HG03575 (cell line): Measurements from ENCODE around the gene VSTM2L.

Experiments used
- ATAC-seq: cut with Tn5 transposase; IDR thresholded peaks from one replicate; pipeline ENCODE4 v1.9.1; 2021; ENCODE audit not compliant: unreplicated experiment, insufficient number of reproducible peaks, low FRiP score; ENCODE audit errors: extremely low read depth

The VSTM2L gene

GRCh38 chr20:37932074-37932473 is 29.1 kb downstream of the VSTM2L start:
- ATAC-seq, result no peak

GRCh38 chr20:37932919-37933318 is 30.0 kb downstream of the VSTM2L start:
- ATAC-seq, result no peak

- ATAC-seq, result no peak
Observed at GRCh38 chr20:37933786-37934633, 31.1 kb downstream of the VSTM2L start.

DNA sequence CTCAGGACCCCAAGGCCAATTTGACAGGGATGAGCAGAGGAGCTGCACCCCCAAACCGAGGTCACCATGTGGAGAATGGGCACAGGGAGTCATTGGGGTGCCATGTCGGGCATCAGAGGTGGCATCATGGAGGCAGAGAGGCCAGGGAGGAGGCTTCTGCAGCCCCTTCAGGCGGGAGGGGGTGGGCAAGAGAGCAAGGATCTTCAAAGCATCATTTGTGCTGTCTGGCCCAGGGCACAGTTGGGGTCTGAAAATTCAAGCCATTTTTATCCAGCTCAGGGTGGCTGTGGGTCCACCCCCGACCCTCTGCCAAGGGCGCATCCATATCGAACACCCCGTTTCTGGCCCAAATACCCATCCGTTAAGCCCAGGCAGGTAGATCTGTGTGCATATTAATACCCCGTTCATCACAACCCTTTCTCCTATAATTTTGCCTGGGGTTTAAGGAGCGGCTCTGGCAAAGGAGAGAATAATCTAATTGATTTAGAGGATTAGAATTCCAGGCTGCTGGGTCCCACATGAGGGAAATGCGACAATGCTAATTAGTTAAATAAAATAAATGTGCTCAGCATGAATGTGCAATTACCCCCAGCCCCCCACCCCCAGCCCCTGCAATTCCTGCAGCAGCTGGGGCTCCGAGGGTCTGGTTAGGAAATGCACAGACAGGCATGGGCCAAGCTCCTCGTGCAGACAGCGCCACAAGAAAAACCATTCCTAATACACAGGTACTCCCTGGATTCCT is 31.9 kb downstream of the VSTM2L start:
- ATAC-seq, result no peak

GRCh38 chr20:37935435-37935834 is 32.5 kb downstream of the VSTM2L start:
- no peak for ATAC-seq

DNA sequence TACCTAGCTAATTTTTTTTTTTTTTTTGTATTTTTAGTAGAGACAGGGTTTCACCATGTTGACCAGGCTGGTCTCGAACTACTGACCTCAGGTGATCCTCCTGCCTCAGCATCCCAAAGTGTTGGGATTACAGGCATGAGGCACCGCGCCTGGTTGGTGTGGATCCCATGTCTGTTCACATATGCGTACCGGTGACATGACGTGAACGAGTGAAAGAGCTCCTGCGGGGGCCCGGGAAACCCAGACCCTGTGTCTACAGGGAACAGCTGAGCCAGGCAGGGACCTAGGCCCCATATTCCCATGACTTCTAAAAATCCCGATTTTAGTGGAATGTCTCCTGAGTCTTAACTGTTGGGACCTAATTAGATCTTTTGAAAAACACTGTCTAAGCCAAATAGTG is 33.1 kb downstream of the VSTM2L start:
- no peak for ATAC-seq

DNA sequence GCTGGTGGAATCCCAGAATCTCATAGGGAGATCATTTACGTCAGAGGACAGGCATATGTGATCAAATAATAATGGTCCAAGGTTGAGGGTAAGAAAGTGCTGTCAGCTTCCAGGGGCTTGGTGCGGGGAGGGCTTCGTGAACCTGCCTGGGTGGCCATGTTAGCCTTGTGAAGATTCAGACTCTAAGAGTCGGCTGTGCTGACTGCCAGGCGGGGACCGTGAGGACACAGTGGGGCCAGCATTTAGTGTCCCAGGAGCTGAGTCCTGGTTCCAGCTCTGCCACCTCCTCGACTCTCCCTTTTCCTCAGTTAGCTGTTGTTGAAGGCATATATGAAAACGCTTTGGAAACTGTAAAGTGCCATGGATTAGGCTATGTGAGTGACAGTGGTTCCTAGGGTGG is 33.5 kb downstream of the VSTM2L start:
- no peak for ATAC-seq

GRCh38 chr20:37937686-37938085 is 34.8 kb downstream of the VSTM2L start:
- no peak for ATAC-seq

DNA sequence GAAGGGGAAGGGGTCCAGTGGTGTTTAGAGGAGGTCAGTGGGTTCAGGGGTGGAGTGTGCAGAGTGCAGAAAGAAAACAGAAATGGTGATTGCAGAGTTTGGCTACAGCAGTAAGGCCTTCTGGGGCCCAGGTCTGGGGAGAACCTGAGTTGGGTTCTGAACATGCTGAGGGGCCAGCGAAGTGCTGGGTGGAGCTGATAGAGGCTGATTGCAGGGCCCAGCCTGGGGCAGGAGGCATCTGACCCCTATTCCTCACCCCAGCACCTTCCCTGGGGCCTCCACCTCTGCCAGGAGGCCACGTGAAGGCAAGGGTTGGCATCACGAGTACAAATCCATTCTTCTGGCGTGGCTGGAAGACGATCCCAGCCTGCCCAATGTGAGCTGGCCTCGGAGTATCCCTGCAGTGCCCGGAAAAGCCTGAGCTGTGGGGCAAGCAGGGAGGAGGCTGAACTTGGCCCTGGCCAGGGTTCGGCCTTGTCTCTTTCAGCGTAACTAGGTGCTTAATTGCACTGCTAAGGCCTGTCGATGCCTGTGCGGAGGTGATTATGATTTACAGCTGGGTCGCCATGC is 35.3 kb downstream of the VSTM2L start:
- ATAC-seq, result no peak

DNA sequence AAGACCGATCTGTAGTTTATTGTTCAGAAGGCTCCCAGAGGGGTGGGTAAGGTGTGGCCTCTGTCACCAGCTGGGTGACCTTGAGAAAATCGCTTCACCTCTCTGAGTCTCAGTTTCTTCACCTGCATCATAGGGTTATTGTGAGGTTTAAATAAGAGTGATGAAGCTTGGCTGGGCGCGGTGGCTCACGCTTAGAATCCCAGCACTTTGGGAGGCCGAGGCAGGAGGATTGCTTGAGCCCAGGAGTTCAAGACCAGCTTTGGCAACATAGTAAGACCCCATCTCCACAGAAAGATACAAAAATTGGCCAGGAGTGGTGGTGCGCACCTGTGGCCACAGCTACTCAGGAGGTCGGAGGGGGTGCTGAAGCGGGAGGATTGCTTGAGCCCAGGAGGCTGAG is 36.0 kb downstream of the VSTM2L start:
- no peak for ATAC-seq

DNA sequence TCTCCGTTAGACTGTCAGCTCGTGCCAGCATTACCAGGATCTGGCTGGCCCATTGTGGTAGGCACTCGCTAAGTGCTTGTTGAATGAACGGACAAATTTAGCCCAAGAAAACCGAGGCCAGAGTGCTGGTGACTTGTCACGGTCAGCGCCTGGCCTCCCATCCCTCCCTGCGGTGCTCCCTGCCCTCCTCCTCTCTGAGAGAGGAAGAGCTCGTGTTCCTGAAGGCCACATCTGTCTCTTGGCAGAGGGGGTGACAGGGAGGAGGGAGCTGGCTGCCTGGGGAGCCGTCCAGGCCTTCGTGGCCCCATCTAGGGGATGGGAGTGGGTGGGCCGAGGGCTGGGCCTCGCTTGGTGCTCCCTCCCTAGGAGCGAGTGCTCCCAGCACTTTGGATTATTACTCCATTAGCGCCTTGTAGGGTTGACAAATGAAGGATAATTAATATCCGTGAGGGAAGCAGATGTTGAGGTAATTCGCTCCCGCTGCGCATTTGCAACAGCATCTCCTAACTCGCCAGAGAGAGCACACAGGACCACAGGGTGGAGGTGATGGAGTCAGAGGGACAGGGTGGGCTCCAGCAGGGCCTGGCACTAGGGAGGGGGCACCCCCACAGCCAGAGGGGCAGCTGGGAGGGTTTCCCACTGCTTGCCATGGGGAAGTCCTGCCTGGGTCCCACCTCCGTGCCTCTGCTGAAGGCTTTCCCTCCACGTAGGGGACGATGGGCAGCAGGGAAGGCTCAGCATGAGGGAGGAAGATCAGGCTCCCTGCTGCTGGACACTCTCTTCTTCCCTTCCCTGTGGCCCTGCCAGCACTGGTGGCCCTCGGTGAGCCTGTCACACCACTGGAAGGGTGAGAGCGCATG is 37.0 kb downstream of the VSTM2L start:
- ATAC-seq, result no peak

DNA sequence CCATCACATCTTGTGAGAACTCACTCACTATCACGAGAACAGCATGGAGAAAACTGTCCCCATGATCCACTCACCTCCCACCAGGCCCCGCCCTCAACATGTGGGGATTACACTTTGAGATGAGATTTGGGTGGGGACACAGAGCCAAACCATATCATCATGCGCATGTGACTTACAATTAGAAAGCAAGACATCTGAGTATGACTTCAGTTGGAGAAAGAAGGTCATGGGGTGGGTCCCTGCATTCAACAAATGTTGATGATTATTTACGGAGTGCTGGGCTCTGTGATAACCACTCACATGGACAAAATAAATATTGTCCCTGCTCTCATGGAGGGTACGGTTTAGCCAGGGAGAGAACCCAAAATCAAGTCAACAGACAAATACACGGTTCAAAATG is 37.9 kb downstream of the VSTM2L start:
- no peak for ATAC-seq

DNA sequence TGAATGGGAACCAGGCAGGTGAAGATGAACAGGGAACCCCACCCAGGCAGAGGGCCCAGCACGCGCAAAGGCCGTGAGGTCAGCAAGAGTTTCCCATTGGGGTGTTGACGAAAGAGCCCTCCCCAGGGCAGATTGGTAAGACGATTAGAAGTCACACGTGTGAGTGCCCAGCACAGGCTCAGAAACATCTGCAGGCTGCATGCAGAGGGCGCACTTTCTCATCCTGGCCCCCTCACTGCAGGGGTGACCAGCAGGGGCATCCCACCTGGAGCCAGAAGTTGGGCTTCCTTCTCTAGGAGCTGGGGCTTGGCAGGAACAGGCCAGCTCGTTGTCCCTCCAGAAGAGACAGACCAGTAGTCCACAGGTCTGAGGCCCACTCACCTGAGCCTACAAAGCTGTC is 38.4 kb downstream of the VSTM2L start:
- no peak for ATAC-seq

- ATAC-seq, result no peak
Observed at GRCh38 chr20:37941992-37942391, 39.1 kb downstream of the VSTM2L start.

DNA sequence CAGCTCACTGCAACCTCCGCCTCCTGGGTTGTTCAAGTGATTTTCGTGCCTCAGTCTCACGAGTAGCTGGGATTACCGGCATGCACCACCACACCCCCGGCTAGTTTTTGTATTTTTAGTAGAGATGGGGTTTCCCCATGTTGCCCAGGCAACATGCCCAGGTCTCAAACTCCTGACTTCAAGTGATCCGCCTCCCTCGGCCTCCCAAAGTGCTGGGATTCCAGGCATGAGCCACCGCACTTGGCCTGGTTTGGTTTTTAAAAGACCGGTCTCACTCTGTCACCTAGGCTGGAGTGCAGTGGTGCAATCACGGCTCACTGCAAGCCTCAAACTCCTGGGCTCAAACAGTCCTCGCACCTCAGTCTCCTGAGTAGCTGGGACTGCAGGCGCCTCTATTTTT is 40.1 kb downstream of the VSTM2L start:
- no peak for ATAC-seq

GRCh38 chr20:37943501-37944455 is 40.9 kb downstream of the VSTM2L start:
- ATAC-seq, result no peak

GRCh38 chr20:37944456-37944981 is 41.6 kb downstream of the VSTM2L start:
- ATAC-seq, result no peak

DNA sequence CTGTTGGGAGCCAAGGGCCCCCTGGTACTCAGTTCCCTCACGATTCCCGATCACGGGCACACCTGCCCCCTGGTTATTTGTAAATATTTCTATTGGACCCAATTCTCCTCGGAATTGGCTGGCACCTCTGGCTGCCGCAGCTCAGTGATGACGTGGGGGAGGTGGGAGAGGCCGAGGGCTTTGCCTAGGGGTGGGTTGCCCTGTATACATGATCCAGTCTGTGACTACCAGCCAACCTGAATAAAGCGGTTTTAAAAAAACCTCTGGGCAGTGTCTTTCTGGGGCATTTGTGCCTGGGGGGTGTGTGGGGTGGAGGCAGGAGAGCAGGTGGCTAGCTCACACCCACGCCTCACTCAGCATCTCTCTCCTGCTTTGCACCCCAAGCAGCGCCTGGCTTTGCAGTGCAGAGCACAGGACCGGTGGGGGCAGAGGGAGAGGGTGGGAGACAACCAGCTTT is 42.2 kb downstream of the VSTM2L start:
- ATAC-seq, result no peak
